Common myeloid progenitor, CD34-positive (primary cell): ENCODE measurements around the gene PPP1R3E.

Experiments
- CTCF ChIA-PET: fragments of 350-600 bp; sonication (Branson Sonifier 250); formaldehyde crosslinking; loops from one replicate; lab custom pipeline; 2021; ENCODE audit warnings: antibody characterized with exemption; lab: Charles Lee
- POLR2A ChIA-PET: fragments of 350-600 bp; sonication (Branson Sonifier 250); formaldehyde crosslinking; loops from one replicate; lab custom pipeline; 2021; ENCODE audit warnings: antibody characterized with exemption; lab: Charles Lee
- DNase-seq, 3 donors: peaks; one replicate each; pipeline versions ENCODE4 v3.0.0 to v3.0.0-alpha.2; 2013
- H3K27ac ChIP-seq, 2 experiments: 1 replicate in 1 of 2; 2 replicates in 1 of 2; pipeline ENCODE4 v1.7.0; 2013; ENCODE audit warnings: inconsistent platforms in 2 of 2, low read length in 2 of 2, mild to moderate bottlenecking in 2 of 2, low read depth in 1 of 2, moderate library complexity in 1 of 2; ENCODE audit not compliant: severe bottlenecking in 2 of 2, insufficient read depth in 1 of 2, poor library complexity in 1 of 2
- H3K27me3 ChIP-seq, 5 experiments: replicated peaks in 2 of 5; 1 replicate in 3 of 5; 2 replicates in 2 of 5; pipeline versions ENCODE4 v1.6.1 to v1.7.0; 2013; ENCODE audit warnings: low read length in 4 of 5, mild to moderate bottlenecking in 2 of 5, moderate library complexity in 2 of 5, inconsistent platforms in 1 of 5; ENCODE audit not compliant: insufficient read depth in 5 of 5, control insufficient read depth in 4 of 5
- H3K36me3 ChIP-seq, 4 experiments: 1 replicate in 2 of 4; 2 replicates in 2 of 4; pipeline versions ENCODE4 v1.6.1 to v1.7.0; 2013; ENCODE audit warnings: low read length in 3 of 4, control low read depth in 1 of 4, mild to moderate bottlenecking in 1 of 4; ENCODE audit not compliant: control insufficient read depth in 4 of 4, insufficient read depth in 4 of 4
- H3K4me1 ChIP-seq, 4 experiments: 1 replicate in 3 of 4; 2 replicates in 1 of 4; pipeline versions ENCODE4 v1.6.1 to v1.7.1; 2013; ENCODE audit warnings: low read length in 3 of 4, mild to moderate bottlenecking in 3 of 4, control low read depth in 1 of 4, inconsistent platforms in 1 of 4, moderate library complexity in 1 of 4; ENCODE audit not compliant: control insufficient read depth in 4 of 4, insufficient read depth in 4 of 4; ENCODE audit errors: control extremely low read depth in 1 of 4
- H3K4me3 ChIP-seq, 7 experiments: 1 replicate in 4 of 7; 2 replicates in 3 of 7; pipeline versions ENCODE4 v1.5.1 to v1.7.0; 2013; ENCODE audit warnings: mild to moderate bottlenecking in 7 of 7, low read length in 6 of 7, moderate library complexity in 6 of 7, inconsistent platforms in 2 of 7, low read depth in 2 of 7, control low read depth in 1 of 7; ENCODE audit not compliant: insufficient read depth in 4 of 7, control insufficient read depth in 1 of 7; ENCODE audit errors: extremely low read depth in 1 of 7
- H3K9me3 ChIP-seq, 5 experiments: 1 replicate in 4 of 5; 2 replicates in 1 of 5; pipeline versions ENCODE4 v1.6.1 to v1.7.1; 2013; ENCODE audit warnings: low read length in 4 of 5, mild to moderate bottlenecking in 2 of 5, inconsistent platforms in 1 of 5, low read depth in 1 of 5, moderate library complexity in 1 of 5; ENCODE audit not compliant: control insufficient read depth in 4 of 5, insufficient read depth in 2 of 5; ENCODE audit errors: control extremely low read depth in 1 of 5
- WGBS: methylation state at CpG from one replicate; pipeline ENCODE4 v1.1.5; 2013; ENCODE audit not compliant: insufficient coverage; 5-methylcytosine and 5-hydroxymethylcytosine counted together

PPP1R3E gene

DNA sequence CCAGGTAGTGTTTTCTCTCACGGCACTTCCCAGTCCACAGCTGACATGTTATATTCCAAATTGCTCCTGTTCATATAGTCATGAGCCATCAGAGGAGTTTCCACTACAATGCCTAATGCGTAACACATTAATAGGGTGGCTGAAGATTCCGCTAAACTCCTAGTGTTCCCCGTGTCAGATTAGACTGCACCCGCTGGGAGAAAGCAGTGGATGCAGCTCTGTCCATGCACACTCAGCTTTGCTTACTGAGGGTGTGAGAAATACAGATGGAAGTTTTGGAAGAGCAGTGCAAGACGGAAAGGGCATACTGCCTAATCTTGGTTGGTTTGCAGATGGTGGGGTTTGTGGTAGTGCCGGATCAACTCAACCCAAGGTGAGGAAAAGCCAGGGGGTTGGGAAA, 5.6 kb downstream of the PPP1R3E start:
- Histone ChIP-seq H3K27me3 (peaks cover 0 to 4% (median 0%) of the 10 kb centered on the region in 5 experiments), H3K36me3 (peaks cover 4 to 29% (median 16%) of the 10 kb centered on the region in 4 experiments), H3K27ac (no peak overlapping the region), H3K9me3 (no peaks in the 10 kb centered on the region), H3K4me1 (peaks cover 10 to 31% (median 23%) of the 10 kb centered on the region in 4 experiments), H3K4me3 (no peak overlapping the region)
- DNase-seq = no peak
- ChIA-PET POLR2A (interaction anchor here (1.5 kb wide), 1 partner anchor 11 kb away, joined by 3 read pairs; the partner anchor contains the start of gene HOMEZ), CTCF (interaction anchor here (1.2 to 20.4 kb wide), 5 partner anchors 7 to 33 kb away, joined by 3 to 177 read pairs (median 22); partner anchors contain the start of genes HOMEZ and PABPN1)
- 100% methylated on average over 6 of the region's 7 CpGs for WGBS

DNA sequence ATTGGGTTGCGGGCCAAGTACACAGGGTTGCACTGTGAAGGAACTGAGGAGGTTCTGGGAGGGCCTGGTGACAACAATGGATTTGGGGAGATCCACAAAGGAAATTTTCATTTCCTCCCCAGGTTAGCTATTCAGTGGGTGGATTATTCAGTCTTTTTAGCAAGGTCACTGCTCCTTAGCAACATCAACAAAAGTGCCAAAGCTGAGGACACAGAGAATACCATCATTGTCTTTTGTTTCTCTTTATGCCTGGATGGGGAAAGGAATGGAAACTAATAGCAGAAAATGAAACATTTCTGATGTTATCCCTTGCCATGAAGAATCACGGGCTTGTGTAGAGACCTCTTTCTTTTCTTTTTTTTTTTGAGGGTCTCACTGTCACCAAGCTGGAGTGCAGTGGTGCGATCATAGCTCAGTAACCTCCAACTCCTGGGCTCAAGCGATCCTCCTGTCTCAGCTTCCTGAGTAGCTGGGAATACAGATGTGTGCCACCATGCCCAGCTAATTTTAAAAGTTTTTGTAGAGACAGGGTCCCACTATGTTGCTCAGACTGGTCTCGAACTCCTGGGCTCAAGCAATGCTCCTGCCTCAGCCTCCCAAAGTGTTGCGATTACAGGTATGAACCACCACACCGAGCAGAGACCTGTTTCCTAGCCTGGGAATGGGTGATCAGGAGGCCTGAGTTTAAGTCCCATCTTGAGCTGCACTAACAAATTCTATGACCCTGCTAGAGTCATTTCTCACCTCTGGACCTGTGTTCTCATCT, 6.5 kb downstream of the PPP1R3E start:
- H3K27me3 ChIP-seq = peaks cover 0 to 4% (median 0%) of the 10 kb centered on the region in 5 experiments
- DNase-seq = no peak
- ChIA-PET CTCF (interaction anchor here (0.8 to 20.4 kb wide), 9 partner anchors 8 to 176 kb away, joined by 3 to 177 read pairs (median 6); partner anchors contain the start of genes HOMEZ and PABPN1), POLR2A (no interaction called here)
- peaks cover 4 to 29% (median 16%) of the 10 kb centered on the region in 4 experiments for H3K36me3 ChIP-seq
- no peak overlapping the region for H3K4me3 ChIP-seq
- no peak overlapping the region for H3K27ac ChIP-seq
- H3K4me1 ChIP-seq = peaks cover 10 to 30% (median 22%) of the 10 kb centered on the region in 4 experiments
- WGBS = 93% methylated on average over 7 of the region's 7 CpGs
- no peaks in the 10 kb centered on the region for H3K9me3 ChIP-seq

DNA sequence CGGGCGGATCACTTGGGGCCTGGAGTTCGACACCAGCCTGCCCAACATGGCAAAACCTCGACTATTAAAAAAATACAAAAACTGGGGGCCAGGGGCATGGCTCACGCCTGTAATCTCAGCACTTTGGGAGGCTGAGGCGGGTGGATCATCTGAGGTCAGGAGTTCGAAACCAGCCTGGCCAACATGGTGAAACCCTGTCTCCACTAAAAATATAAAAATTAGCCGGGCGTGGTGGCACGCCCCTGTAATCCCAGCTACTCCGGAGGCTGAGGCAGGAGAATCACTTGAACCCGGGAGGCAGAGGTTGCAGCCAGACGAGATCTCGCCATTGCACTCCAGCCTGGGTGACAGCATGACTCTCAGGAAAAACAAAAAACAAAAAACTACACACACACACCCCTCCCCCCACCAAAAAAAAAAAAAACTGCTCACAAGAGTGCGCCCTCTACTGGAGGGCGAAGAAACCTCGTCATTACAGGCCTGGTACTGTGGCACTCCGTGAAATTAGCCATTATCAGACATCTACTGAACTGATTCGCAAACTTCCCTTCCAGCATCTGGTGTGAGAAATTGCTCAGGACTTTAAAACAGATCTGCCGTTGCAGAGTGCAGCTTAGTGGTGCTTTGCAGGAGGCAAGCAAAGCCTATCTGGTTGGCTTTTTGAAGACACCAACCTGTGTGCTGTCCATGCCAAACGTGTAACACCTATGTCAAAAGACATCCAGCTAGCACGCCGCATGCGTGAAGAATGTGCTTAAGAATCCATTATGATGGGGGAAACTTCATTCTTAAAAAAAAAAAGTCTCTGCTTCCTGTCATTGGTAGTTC, 7.7 kb downstream of the PPP1R3E start:
- CTCF ChIA-PET = interaction anchor here (0.8 to 20.4 kb wide), 17 partner anchors 9 to 174 kb away, joined by 3 to 177 read pairs (median 4); partner anchors contain the start of genes BCL2L2, HOMEZ and PABPN1
- no peaks in the 10 kb centered on the region for H3K9me3 ChIP-seq
- peak overlapping the region in 2 of 7 experiments; percentile 1 to 45 for H3K4me3 ChIP-seq
- 44% methylated on average over 20 of the region's 24 CpGs for WGBS
- H3K36me3 ChIP-seq = peaks cover 4 to 29% (median 16%) of the 10 kb centered on the region in 4 experiments
- peak; percentile 74 to 91 (median 88) for DNase-seq
- no peak overlapping the region for H3K27ac ChIP-seq
- H3K4me1 ChIP-seq = peaks cover 4 to 20% (median 12%) of the 10 kb centered on the region in 4 experiments
- H3K27me3 ChIP-seq = peaks cover 0 to 4% (median 0%) of the 10 kb centered on the region in 5 experiments
- POLR2A ChIA-PET = no interaction called here

DNA sequence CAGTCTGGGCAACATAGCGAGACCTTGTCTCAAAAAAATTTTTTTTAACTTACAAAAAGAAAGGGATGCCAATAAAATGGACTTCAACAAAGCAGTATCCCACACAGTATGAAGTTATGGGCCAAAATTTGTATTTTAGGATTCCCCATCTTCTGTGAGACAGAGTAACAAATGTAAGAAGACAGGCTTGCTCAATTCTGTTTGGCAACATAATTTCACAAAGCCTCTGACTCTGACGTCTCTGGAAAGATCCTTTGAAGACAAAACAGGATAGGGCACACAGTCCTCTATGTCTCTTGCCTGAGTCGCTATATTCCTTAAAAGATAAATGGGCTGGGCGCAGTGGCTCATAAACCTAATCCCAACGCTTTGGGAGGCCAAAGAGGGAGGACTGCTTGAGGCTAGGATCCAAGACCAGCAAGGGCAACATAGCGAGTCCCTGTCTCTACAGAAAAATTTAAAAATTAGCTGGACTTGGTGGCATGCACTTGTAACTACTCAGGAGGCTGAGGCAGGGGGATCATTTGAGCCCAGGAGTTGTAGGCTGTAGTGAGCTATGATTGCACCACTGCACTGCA, 15.7 kb downstream of the PPP1R3E start:
- Histone ChIP-seq H3K27me3 (no peaks in the 10 kb centered on the region), H3K27ac (peak overlapping the region; percentile 76 to 91), H3K36me3 (peaks cover 0 to 3% (median 3%) of the 10 kb centered on the region in 4 experiments), H3K9me3 (no peaks in the 10 kb centered on the region), H3K4me1 (peaks cover 11 to 22% (median 15%) of the 10 kb centered on the region in 4 experiments), H3K4me3 (peak overlapping the region; percentile 59 to 96 (median 95))
- ChIA-PET POLR2A (interaction anchor here (0.5 to 1.7 kb wide), 5 partner anchors 10 to 181 kb away, joined by 3 to 8 read pairs (median 3); partner anchors contain the start of genes PABPN1 and PPP1R3E), CTCF (interaction anchor here (0.9 to 3.3 kb wide), 14 partner anchors 9 to 210 kb away, joined by 3 to 22 read pairs (median 4); partner anchors contain the start of genes PABPN1 and PPP1R3E)
- DNase-seq = no peak
- WGBS = 61% methylated on average over 6 of the region's 6 CpGs

DNA sequence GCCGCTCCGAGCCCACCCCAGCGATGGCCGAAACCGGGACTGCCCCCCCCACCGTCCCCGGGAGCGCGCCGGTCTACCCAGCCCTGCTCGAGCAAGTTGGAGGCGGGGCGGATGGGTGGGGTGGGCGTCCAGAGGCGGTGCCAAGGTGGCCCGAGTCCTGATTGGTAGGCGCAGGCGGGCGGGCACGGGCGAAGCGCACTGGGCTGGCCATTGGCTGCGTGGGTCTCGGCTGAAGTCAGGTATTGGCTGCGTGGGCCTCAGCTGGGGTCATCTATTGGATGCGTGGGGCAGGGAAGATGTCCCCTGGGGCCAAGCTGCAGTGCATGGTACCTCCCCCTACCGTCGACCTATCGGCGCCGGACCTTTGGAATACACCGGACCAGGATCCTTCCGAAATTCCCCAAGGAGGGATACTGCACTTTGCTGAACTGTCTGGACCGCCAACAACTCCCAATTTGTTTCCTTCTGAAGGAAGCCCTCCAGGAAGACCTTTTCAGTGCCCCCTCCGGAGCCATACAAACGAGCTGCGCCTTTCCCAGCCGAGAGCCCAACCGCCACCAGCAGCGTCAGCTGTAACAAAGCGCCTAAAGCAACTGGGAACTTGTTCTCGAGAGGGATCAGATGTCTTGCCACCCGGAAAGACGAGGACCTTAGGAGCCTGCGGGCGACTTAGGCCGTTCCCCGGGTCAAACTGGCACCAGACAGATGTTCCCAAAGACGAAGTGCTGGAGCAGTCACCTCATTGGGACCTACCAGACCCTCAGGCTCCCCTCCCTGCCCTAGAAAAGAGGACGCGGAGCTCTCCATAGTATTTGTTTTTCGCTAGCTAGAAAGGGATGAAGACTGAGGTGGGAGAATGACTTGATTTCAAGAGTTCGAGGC, 16.4 kb downstream of the PPP1R3E start, which contains the start of gene HOMEZ:
Gene HOMEZ (minus strand): TSS at position 113 of the 882 bp plus-strand sequence. CDS start 180 bp downstream, outside the sequence.
- no peaks in the 10 kb centered on the region for H3K27me3 ChIP-seq
- H3K36me3 ChIP-seq = peaks cover 0 to 3% (median 3%) of the 10 kb centered on the region in 4 experiments
- peak within 1 kb of the TSS; percentile 76 to 91 for H3K27ac ChIP-seq
- peak within 1 kb of the TSS; percentile 59 to 96 (median 95) for H3K4me3 ChIP-seq
- ChIA-PET POLR2A (interaction anchor here (0.6 to 1.7 kb wide), 7 partner anchors 11 to 35 kb away, joined by 3 to 8 read pairs (median 3); partner anchors contain the start of genes BCL2L2, PABPN1 and PPP1R3E), CTCF (interaction anchor here (0.6 to 3.0 kb wide), 12 partner anchors 9 to 274 kb away, joined by 3 to 22 read pairs (median 4); partner anchors contain the start of genes PABPN1 and PPP1R3E)
- peaks cover 11 to 22% (median 15%) of the 10 kb centered on the region in 4 experiments for H3K4me1 ChIP-seq
- under 1% methylated on average over 48 of the region's 53 CpGs for WGBS
- peak; percentile 97 to 98 (median 98) for DNase-seq
- no peaks in the 10 kb centered on the region for H3K9me3 ChIP-seq
